Left ventricle myocardium inferior (tissue), 1 donor: ENCODE measurements around the gene ZNF556. TPM values are rescaled to one million over a fixed set of nuclear protein-coding genes. Genes with fewer than 3 reads are reported as not detected.

ENCODE experiments used
- DNase-seq: peaks from one replicate; pipeline ENCODE4 v3.0.0-alpha.2; 2020
- H3K27ac ChIP-seq: fragments of 200-600 bp; replicated peaks from 2 replicates; pipeline ENCODE4 v1.8.0; 2021
- H3K27me3 ChIP-seq: fragments of 200-600 bp; 2 replicates; pipeline ENCODE4 v1.8.0; 2021; ENCODE audit warnings: low read depth
- H3K36me3 ChIP-seq: fragments of 200-600 bp; 2 replicates; pipeline ENCODE4 v1.8.0; 2021
- H3K4me1 ChIP-seq: fragments of 200-600 bp; 2 replicates; pipeline ENCODE4 v1.8.0; 2021
- H3K4me3 ChIP-seq: fragments of 200-600 bp; 2 replicates; pipeline ENCODE4 v1.8.0; 2021; ENCODE audit warnings: mild to moderate bottlenecking, moderate library complexity
- H3K9me3 ChIP-seq: fragments of 200-600 bp; replicated peaks from 2 replicates; pipeline ENCODE4 v1.8.0; 2021
- CTCF ChIP-seq: fragments of 200-600 bp; IDR thresholded peaks from 2 replicates; pipeline ENCODE4 v1.8.0; 2021; ENCODE audit warnings: antibody characterized with exemption, mild to moderate bottlenecking, borderline replicate concordance
- intact Hi-C: fragments of 100-400 bp; cut with micrococcal nuclease; formaldehyde crosslinking; loops from one replicate; pipeline ENCODE4 v1.11.0; 2022
- total RNA-seq: library from RNA; stranded (reverse); fragmentation: NEBNext Ultra II Directional; extraction: Animal tissue kit (Norgen Biotek cat#: 25700); gene quantifications from one replicate; pipeline ENCODE4 v1.2.1, GENCODE V29; 2021
- donor health status: DM: no; HTN: yes; CAD: no; lungs with severe emphysema.

Gene ZNF556
- total RNA-seq, 1 donor from 2014 or later, result not detected

GRCh38 chr19:2856457-2857050, 10.6 kb upstream of the ZNF556 start:
- Histone ChIP-seq H3K4me3 (no peak overlapping the region), H3K27ac (no peak overlapping the region), H3K36me3 (peaks cover 70% of the 10 kb centered on the region), H3K4me1 (no peaks in the 10 kb centered on the region), H3K27me3 (no peaks in the 10 kb centered on the region), H3K9me3 (peaks cover 94% of the 10 kb centered on the region)
- no peak for DNase-seq
- TF ChIP-seq CTCF, result no peak
- intact Hi-C loops, result no loop called here

GRCh38 chr19:2858864-2859263, 8.3 kb upstream of the ZNF556 start:
- no peak overlapping the region for H3K4me3 ChIP-seq
- no peak for TF ChIP-seq CTCF
- no peaks in the 10 kb centered on the region for H3K4me1 ChIP-seq
- H3K27me3 ChIP-seq, result no peaks in the 10 kb centered on the region
- intact Hi-C loops, result no loop called here
- H3K9me3 ChIP-seq, result peaks cover 71% of the 10 kb centered on the region
- H3K36me3 ChIP-seq, result peaks cover 47% of the 10 kb centered on the region
- no peak overlapping the region for H3K27ac ChIP-seq
- no peak for DNase-seq

- Histone ChIP-seq H3K4me1 (no peaks in the 10 kb centered on the region), H3K9me3 (peaks cover 22% of the 10 kb centered on the region), H3K36me3 (peaks cover 4% of the 10 kb centered on the region), H3K27me3 (no peaks in the 10 kb centered on the region), H3K27ac (no peak overlapping the region), H3K4me3 (no peak overlapping the region)
- DNase-seq, result no peak
- no peak for TF ChIP-seq CTCF
- intact Hi-C loops, result no loop called here
These were observed 3.3 kb upstream of the ZNF556 start for GRCh38 chr19:2863816-2864215.

GRCh38 chr19:2865334-2866100, 1.6 kb upstream of the ZNF556 start:
- no peak for DNase-seq
- no peak overlapping the region for H3K27ac ChIP-seq
- peaks cover 5% of the 10 kb centered on the region for H3K9me3 ChIP-seq
- H3K4me1 ChIP-seq, result no peaks in the 10 kb centered on the region
- no peaks in the 10 kb centered on the region for H3K27me3 ChIP-seq
- no peak for TF ChIP-seq CTCF
- no peak overlapping the region for H3K4me3 ChIP-seq
- intact Hi-C loops, result no loop called here
- H3K36me3 ChIP-seq, result no peaks in the 10 kb centered on the region

GRCh38 chr19:2866495-2867024, 575 bp upstream of the ZNF556 start:
- Histone ChIP-seq H3K9me3 (no peaks in the 10 kb centered on the region), H3K27me3 (no peaks in the 10 kb centered on the region), H3K4me3 (no peak overlapping the region), H3K27ac (no peak overlapping the region), H3K36me3 (no peaks in the 10 kb centered on the region), H3K4me1 (no peaks in the 10 kb centered on the region)
- intact Hi-C loops, result no loop called here
- TF ChIP-seq CTCF, result no peak
- no peak for DNase-seq
